A549 (cell line): Measurements from ENCODE around the gene SLCO2A1. TPM values are rescaled to one million over a fixed set of nuclear protein-coding genes. Genes with fewer than 3 reads are reported as not detected.

Source experiments
- ATAC-seq, 2 experiments: fragments of 200-7000 bp in 1 of 2; fragments of >200 bp in 1 of 2; cut with Nextera tagmentation in 1 of 2; cut with Tn5 transposase in 1 of 2; 3 replicates each; pipeline versions ENCODE4 v1.8.0 to v1.9.1; 2018 to 2020; ENCODE audit warnings: mild to moderate bottlenecking in 1 of 2, moderate library complexity in 1 of 2
- CTCF ChIA-PET: fragments of 300-600 bp; sonication (Branson Sonifier 250); formaldehyde crosslinking; extraction: SDS; loops from one replicate; lab custom pipeline; 2021; ENCODE audit warnings: antibody characterized with exemption, inconsistent platforms; lab: Yijun Ruan, JAX
- POLR2A ChIA-PET: fragments of 350-600 bp; formaldehyde crosslinking; extraction: SDS; loops from one replicate; lab custom pipeline; 2021; ENCODE audit warnings: antibody characterized with exemption, inconsistent platforms; lab: Yijun Ruan, JAX
- DNase-seq, 2 experiments: peaks; one replicate each; pipeline versions ENCODE4 v3.0.0 to v3.0.0-alpha.2; 2011 to 2016; ENCODE audit warnings: low read depth in 1 of 2, low spot score in 1 of 2
- FAIRE-seq: peaks from 2 replicates; lab custom pipeline; 2011; peaks lifted over from hg19 to GRCh38; lab: Jason Lieb, UNC
- H3K27ac ChIP-seq, 2 experiments: fragments of >200 bp; sonication (Bioruptor Twin); formaldehyde crosslinking; 3 replicates each; pipeline ENCODE4 v1.5.1; 2016 to 2017
- H3K4me1 ChIP-seq: fragments of >200 bp; sonication (Bioruptor Twin); formaldehyde crosslinking; 3 replicates; pipeline ENCODE4 v1.6.1; 2016
- H3K4me2 ChIP-seq: fragments of >200 bp; sonication (Bioruptor Twin); formaldehyde crosslinking; 3 replicates; pipeline ENCODE4 v1.6.1; 2016
- H3K4me3 ChIP-seq: fragments of >200 bp; sonication (Bioruptor Twin); formaldehyde crosslinking; 3 replicates; pipeline ENCODE4 v1.5.1; 2016
- H3K9me3 ChIP-seq: fragments of >200 bp; sonication (Bioruptor Twin); formaldehyde crosslinking; 3 replicates; pipeline ENCODE4 v1.6.1; 2016
- BHLHE40 ChIP-seq: IDR thresholded peaks from 2 replicates; pipeline ENCODE4 v1.6.1; 2012; ENCODE audit warnings: low read depth, low read length, inconsistent platforms
- CEBPB ChIP-seq, 2 experiments: fragments of >200 bp in 1 of 2; sonication (Bioruptor Twin) in 1 of 2; formaldehyde crosslinking in 1 of 2; IDR thresholded peaks; 2 replicates each; pipeline ENCODE4 v1.6.1; 2012 to 2016
- CHD2 ChIP-seq: fragments of 150-350 bp; IDR thresholded peaks from 2 replicates; pipeline ENCODE4 v1.6.1; 2014; ENCODE audit warnings: low read length; ENCODE audit not compliant: partially characterized antibody
- E2F6 ChIP-seq: IDR thresholded peaks from 2 replicates; pipeline ENCODE4 v1.6.1; 2012; ENCODE audit warnings: low read depth, borderline replicate concordance
- ELK1 ChIP-seq: fragments of 150-350 bp; IDR thresholded peaks from 2 replicates; pipeline ENCODE4 v1.6.1; 2014; ENCODE audit warnings: low read depth, mild to moderate bottlenecking, low read length
- EP300 ChIP-seq, 2 experiments: fragments of >200 bp; sonication (Bioruptor Twin); formaldehyde crosslinking; IDR thresholded peaks; 2 replicates in 1 of 2; 3 replicates in 1 of 2; pipeline ENCODE4 v1.6.1; 2016 to 2017
- ESRRA ChIP-seq: fragments of 150-350 bp; IDR thresholded peaks from 2 replicates; pipeline ENCODE4 v1.6.1; 2014; ENCODE audit warnings: mild to moderate bottlenecking, low read length, borderline replicate concordance
- FOXS1 ChIP-seq: fragments of 250-450 bp; sonication (Bioruptor Pico); IDR thresholded peaks from 2 replicates; pipeline ENCODE4 v1.5.0; 2020; ENCODE audit warnings: mild to moderate bottlenecking, moderate library complexity
- HDAC2 ChIP-seq: fragments of 200-600 bp; sonication (generic); IDR thresholded peaks from 2 replicates; pipeline ENCODE4 v1.6.1; 2016
- HES2 ChIP-seq: fragments of >200 bp; sonication (Bioruptor Twin); formaldehyde crosslinking; IDR thresholded peaks from 2 replicates; pipeline ENCODE4 v1.6.1; 2016
- HOXA7 ChIP-seq: fragments of 250-450 bp; sonication (Bioruptor Pico); IDR thresholded peaks from 2 replicates; pipeline ENCODE4 v1.5.0; 2020; ENCODE audit warnings: mild to moderate bottlenecking, moderate library complexity
- HOXB13 ChIP-seq: fragments of 250-450 bp; sonication (Bioruptor Pico); IDR thresholded peaks from 2 replicates; pipeline ENCODE4 v1.5.0; 2020; ENCODE audit warnings: low read depth, mild to moderate bottlenecking, moderate library complexity
- RARB ChIP-seq: fragments of 250-450 bp; sonication (Bioruptor Pico); IDR thresholded peaks from 2 replicates; pipeline ENCODE4 v1.8.0; 2021; ENCODE audit warnings: mild to moderate bottlenecking, moderate library complexity
- REST ChIP-seq: fragments of 200-600 bp; sonication (generic); IDR thresholded peaks from 2 replicates; pipeline ENCODE4 v1.6.1; 2016; ENCODE audit warnings: antibody characterized with exemption, mild to moderate bottlenecking, moderate library complexity
- SMC3 ChIP-seq: fragments of >200 bp; sonication (Bioruptor Twin); formaldehyde crosslinking; IDR thresholded peaks from 3 replicates; pipeline ENCODE4 v1.6.1; 2018; ENCODE audit warnings: inconsistent platforms
- SREBF2 ChIP-seq: fragments of 450-650 bp; IDR thresholded peaks from 2 replicates; pipeline ENCODE4 v1.6.1; 2014; ENCODE audit warnings: mild to moderate bottlenecking, moderate library complexity
- ZC3H11A ChIP-seq: fragments of 450-650 bp; IDR thresholded peaks from 2 replicates; pipeline ENCODE4 v1.6.1; 2014; ENCODE audit warnings: antibody characterized with exemption, mild to moderate bottlenecking
- WGBS: methylation state at CpG from one replicate; pipeline ENCODE4 v1.1.6; 2017; ENCODE audit errors: missing lambda C conversion rate; 5-methylcytosine and 5-hydroxymethylcytosine counted together
- polyA plus RNA-seq, 4 experiments: library from polyadenylated mRNA; depleted of rRNA in 3 of 4; stranded (reverse); fragments of >200 nt; fragmentation: RNase III in 1 of 4; extraction: RNeasy Plus Mini Kit Qiagen cat#74134 plus additional on column Dnase treatment in 1 of 4; gene quantifications; 2 replicates in 3 of 4; 3 replicates in 1 of 4; pipeline ENCODE4 v1.2.3, GENCODE V29; 2011 to 2017

The SLCO2A1 gene
- polyA plus RNA-seq, 2 of the 4 experiments (the other 2 are of a cell fraction): 0.12 TPM; not detected in 1

GRCh38 chr3:133949438-133949837, 80.3 kb downstream of the SLCO2A1 start:
- no peak for TF ChIP-seq HDAC2
- TF ChIP-seq CHD2: no peak
- TF ChIP-seq SREBF2: no peak
- TF ChIP-seq HES2: no peak
- no peak for TF ChIP-seq FOXS1 (CRISPR knock-in tag)
- TF ChIP-seq ELK1: no peak
- TF ChIP-seq SMC3: no peak
- no peak for TF ChIP-seq ZC3H11A
- TF ChIP-seq ESRRA: no peak
- TF ChIP-seq BHLHE40: no peak
- TF ChIP-seq RARB (CRISPR knock-in tag): no peak
- no peak for TF ChIP-seq E2F6
- TF ChIP-seq, all 56 proteins: peak for 0
- WGBS: 64% methylated on average over 2 of the region's 2 CpGs
- Histone ChIP-seq H3K4me2 (no peak overlapping the region), H3K9me3 (no peaks in the 10 kb centered on the region), H3K4me3 (no peak overlapping the region), H3K27ac (no peak overlapping the region), H3K4me1 (peaks cover 6% of the 10 kb centered on the region)
- no peak for FAIRE-seq
- no peak for DNase-seq
- ChIA-PET CTCF (interaction anchor here (1.5 kb wide), 1 partner anchor 23 kb away, joined by 3 read pairs; no protein-coding TSS in a partner anchor), POLR2A (no interaction called here)
- ATAC-seq: no peak

- FAIRE-seq: no peak
- no peak overlapping the region for H3K4me3 ChIP-seq
- ChIA-PET CTCF (no interaction called here), POLR2A (no interaction called here)
- peaks cover 11% of the 10 kb centered on the region for H3K4me1 ChIP-seq
- H3K27ac ChIP-seq: no peak overlapping the region
- H3K4me2 ChIP-seq: no peak overlapping the region
- DNase-seq: no peak
- 46% methylated on average over 6 of the region's 7 CpGs for WGBS
- no peak for ATAC-seq
- H3K9me3 ChIP-seq: no peaks in the 10 kb centered on the region
- TF ChIP-seq HOXA7 (CRISPR knock-in tag): no peak
- TF ChIP-seq HOXB13 (CRISPR knock-in tag): no peak
- no peak for TF ChIP-seq CEBPB (IDR thresholded peaks at IDR 0.05)
- TF ChIP-seq BHLHE40: no peak
- no peak for TF ChIP-seq SMC3
- TF ChIP-seq ELK1: no peak
- no peak for TF ChIP-seq ESRRA
- no peak for TF ChIP-seq REST
- TF ChIP-seq EP300 (IDR thresholded peaks at IDR 0.05): no peak
- no peak for TF ChIP-seq ZC3H11A
Observed at GRCh38 chr3:133948996-133949395, 80.7 kb downstream of the SLCO2A1 start.
